GM21447 (cell line): ENCODE measurements around the gene SLC4A9.

Experiments used
- ATAC-seq: cut with Tn5 transposase; IDR thresholded peaks from one replicate; pipeline ENCODE4 v1.9.1; 2021; ENCODE audit not compliant: unreplicated experiment

Gene SLC4A9, protein sequence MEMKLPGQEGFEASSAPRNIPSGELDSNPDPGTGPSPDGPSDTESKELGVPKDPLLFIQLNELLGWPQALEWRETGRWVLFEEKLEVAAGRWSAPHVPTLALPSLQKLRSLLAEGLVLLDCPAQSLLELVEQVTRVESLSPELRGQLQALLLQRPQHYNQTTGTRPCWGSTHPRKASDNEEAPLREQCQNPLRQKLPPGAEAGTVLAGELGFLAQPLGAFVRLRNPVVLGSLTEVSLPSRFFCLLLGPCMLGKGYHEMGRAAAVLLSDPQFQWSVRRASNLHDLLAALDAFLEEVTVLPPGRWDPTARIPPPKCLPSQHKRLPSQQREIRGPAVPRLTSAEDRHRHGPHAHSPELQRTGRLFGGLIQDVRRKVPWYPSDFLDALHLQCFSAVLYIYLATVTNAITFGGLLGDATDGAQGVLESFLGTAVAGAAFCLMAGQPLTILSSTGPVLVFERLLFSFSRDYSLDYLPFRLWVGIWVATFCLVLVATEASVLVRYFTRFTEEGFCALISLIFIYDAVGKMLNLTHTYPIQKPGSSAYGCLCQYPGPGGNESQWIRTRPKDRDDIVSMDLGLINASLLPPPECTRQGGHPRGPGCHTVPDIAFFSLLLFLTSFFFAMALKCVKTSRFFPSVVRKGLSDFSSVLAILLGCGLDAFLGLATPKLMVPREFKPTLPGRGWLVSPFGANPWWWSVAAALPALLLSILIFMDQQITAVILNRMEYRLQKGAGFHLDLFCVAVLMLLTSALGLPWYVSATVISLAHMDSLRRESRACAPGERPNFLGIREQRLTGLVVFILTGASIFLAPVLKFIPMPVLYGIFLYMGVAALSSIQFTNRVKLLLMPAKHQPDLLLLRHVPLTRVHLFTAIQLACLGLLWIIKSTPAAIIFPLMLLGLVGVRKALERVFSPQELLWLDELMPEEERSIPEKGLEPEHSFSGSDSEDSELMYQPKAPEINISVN

DNA sequence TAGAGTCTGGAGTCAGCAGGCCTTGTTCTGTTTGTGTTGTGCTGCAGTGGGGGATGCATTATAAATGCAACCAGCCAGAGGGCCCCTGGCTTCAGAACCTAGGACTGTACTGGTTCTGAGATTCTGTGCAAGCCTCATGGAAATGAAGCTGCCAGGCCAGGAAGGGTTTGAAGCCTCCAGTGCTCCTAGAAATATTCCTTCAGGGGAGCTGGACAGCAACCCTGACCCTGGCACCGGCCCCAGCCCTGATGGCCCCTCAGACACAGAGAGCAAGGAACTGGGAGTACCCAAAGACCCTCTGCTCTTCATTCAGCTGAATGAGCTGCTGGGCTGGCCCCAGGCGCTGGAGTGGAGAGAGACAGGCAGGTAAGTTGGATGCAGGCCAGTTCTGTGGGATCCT, at the start of gene SLC4A9:
SLC4A9 (plus strand) TSS at position 94 of the 400 bp plus-strand sequence; CDS start at position 137, 43 bp downstream.
- no peak for ATAC-seq

DNA sequence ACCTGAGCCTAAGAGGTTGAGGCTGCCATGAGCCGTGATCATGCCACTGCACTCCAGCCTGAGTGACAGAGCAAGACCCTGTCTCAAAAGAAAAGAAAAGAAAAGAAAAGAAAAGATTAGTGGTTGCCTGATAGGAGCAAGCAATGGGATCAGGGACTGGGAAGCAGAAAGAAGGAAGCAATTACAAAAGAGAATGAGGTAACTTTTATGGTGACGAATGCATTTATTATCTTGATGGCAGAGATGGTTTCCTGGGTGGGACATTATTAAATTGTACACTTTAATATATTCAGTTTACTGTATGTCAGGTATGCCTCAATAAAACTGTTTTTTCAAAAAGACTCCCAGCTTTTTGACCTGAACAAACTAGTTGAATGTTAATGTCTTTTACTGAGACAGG, 49.6 kb upstream of the SLC4A9 start:
- no peak for ATAC-seq

DNA sequence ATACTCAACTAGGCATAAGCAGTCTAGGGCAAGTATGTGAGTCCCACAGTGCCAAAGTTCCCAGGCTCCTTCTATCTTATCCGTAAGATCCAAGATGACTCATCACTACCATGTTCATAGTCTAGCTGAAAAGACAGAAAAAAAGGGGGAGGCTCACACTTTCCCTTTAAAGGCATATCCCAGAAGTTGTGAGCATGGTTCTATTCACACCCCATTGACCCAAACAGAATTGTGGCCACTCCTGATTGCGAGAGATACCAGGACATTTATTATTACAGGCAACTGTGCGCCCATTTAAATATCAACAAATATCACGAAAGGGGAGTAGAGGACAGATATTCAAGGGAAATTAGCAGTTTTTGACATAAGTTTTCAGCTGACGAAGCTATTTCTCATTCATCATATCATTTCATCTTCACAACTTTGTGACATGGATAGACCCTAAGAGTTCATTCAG, 49.0 kb upstream of the SLC4A9 start:
- no peak for ATAC-seq

DNA sequence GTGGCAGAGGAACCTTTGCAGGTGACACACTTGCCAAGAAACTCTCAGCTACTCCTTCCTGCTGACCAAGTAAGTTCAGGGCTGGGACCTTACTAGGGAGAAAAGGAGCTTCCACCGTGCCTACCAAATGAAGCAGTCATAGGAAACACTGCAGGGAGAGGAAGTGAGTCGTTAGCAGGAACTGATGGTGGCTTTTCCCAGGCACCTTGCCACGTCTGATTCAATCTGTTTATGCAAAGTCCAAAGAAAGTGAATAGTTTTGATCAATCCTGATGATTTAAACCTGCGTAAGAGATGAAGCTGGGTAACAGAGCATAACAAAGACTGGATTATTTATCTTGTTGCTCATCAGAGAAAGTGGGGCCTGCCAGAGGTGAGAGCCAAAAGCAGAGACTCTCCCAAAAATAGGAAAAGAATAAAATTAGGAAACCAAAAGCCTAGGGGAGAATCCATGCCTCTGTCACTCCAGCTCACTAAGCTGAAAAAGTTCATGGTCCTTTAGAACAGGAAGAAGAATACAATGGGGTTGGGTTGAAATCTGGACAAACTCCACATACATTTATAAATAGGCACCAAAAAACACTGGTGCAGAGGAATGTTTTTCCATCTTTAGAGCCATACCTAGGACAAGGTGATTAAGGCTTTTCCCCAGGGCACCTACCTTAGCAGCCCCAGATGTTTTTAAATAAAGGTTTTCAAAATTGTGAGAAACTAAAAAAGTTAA, 47.8 kb upstream of the SLC4A9 start:
- no peak for ATAC-seq

DNA sequence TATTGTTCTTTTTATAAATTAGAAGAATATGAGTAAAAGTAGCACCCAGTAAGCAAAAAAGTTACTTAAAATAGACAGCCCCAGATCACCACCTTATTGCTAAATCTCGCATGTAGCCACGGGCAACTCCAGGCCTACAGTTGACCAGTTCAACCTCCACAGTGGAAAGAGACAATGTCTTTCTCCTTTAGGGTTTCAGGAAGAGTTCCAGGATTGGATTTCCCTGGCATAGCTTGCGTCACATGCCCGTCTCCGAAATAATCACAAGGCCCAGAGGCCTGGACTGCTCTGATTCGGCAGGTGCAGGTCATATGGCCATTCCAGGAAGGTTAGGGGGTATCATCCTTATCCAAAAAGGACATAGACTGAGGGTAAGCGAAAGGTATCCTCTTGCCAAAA, 47.2 kb upstream of the SLC4A9 start:
- no peak for ATAC-seq

DNA sequence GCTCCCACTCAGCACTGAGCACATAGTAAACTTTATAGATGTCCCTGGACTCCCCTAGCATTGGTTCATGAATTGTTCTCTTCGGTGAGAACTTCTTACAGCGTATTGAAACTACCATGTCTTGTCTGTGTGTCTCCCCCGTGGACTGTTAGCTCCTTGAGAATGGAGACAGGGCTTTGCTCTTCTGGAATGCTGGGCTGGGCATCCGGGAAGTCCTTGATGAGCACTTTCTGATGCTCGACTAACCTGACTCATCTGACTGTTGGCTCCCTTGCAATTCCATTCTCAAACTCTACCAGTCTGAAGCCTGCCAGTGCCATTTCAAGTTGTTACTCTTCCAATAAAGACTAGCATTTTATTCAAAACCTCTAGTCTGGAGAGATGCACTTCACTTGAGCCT, 42.1 kb upstream of the SLC4A9 start:
- no peak for ATAC-seq

DNA sequence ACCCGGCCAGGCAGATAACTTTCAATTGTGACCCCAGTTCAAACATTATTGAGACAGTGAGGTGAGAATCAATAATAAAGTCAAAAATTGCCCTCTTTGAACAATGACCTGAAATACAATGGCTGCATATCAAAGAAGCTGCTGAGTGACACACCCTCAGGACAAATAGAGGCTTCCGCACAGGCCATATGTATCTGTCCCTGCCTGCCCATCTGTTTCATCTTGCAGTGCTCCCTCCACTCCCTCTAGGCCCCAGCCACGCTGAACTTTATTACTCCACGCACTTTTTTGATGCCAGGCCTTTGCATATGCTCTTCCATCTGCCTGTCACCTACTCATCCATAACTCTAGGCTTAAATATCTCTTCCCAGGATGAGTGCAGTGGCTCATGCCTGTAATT, 41.2 kb upstream of the SLC4A9 start:
- no peak for ATAC-seq

DNA sequence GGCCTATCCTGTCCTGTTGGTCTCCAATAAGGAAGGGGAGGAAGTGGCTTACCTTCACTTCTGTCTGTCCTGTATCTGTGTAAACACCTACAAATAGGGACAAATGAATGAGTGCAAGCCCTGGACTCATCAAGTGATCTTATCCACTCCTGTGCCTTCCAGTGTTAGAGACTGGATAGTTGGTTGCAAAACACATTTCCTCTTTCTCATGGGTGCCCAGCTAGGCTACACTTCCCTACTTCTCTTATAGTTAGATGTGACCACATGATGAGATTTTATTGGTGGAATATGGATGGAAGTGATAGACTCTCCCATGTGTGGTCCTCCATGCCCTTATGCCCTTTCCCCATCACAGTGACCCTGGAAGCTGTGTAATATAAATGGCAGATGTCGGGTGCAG, 40.2 kb upstream of the SLC4A9 start:
- ATAC-seq = no peak

DNA sequence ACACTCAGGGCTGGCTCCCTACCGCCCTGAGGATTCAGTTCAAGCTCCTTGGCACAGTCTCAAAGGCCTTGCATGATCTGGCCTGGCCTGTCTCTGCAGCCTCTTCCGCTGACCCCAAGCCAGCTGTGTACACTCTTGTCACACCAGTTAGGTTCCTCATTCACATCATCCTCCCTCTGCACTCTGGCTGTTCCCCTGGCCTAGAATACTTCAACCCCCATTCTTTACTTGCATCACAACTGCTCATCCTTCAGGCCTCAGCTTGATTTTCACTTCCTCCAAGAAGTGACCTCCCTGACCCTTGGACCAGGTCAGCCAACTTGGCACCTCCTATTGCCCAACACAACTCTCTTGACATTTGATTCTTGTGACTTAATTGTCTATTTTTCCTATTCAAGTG, 38.2 kb upstream of the SLC4A9 start:
- ATAC-seq = no peak

DNA sequence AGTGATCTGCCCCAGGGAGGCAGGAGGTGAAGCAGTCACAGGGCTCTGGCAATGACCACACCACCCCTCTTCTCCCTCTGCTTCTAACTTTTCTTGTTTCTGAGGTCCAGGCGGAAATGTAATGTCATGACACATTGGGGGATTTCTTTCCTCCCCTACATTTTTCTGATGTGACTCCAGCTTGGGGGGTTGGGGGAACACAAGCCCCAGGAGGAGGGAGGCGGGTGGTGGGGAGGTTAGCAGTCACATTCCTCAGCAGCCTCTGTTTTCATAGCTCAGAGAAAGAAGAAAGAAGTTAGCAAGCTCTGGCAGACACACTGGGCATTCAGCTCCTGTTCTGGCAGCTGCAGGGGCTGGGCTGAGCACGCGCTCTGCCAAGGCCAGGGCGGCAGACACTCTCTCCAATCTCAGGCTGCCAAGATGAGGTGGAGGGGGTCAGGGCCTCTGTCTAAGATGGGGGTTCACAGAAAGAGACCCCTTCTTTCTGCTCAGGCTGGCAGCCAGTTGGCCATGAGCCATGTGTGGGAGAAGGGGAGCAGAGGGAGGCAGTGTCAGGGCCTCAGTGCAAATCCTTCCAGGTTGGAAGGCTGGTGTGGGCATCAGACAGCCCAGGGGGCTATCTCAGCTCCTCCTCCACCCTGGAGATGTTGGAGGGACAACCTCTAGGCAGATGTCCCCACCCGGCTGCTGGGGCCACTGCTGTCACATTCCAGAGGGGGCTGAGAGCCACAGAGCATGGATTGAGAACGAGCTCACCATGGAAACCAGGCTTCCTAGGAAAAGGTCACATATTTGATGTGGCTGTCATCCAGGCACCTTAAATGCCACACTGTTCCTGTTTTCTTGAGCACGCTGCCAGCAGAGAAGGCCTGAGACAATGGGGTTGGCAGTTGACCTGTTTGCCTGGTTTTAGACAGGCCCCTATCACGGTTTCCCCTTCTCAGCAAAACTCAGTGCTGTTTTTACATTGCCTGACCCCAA, 37.0 kb upstream of the SLC4A9 start:
- no peak for ATAC-seq

DNA sequence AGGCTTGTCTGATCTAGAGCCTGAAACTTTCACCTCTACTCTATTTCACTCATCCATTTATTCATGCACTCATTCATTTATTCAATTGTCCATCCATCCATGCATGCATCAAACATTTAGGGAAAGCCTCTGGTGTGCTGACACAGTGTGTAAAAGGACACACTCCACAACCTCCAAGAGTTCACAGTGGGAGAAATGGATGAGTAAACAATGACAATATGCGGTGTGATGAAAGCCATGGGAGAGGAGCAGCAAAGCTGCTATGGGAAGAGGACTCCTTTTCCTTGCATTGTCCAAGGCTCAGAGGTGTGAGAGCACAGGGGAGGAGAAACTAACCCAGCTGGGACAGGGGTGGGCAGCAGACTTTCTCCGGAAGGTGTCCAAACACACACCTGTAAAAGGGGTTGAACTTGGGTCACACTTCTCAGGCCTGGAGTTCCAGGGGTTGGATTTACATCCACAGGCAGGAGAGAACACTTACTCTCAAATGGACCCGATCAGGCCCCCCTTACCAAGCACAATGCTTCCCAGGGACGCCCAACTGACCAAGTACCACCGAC, 35.9 kb upstream of the SLC4A9 start:
- ATAC-seq = no peak

DNA sequence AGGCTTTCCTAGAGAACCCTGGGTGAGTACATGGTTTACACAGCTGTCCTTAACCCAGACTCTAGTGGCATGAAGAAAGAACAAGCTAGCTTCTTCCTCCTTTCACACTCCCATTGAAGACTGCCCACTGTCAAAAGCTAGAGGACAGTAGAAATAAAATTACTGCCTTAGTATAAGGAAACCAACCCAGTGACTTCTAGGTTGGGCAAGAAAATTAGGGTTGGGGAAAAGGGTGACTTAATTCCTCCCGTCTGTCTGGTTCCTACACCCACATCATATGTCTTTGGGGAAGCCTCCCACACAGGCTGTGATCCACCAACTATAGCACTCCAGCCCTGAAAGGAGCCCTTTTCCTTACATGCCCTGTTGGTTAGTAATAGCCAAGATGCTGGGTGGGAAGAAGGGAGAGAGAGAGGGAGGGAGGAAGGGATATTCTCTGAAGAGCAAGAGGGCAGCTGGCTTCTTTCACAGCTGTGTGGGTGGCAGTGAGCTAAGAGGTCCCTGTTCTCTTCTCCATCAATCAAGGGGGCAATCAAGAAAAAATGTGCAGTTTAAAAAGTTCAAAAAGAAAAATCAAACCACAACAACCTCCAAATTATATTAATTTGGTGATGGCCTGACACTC, 35.3 kb upstream of the SLC4A9 start:
- no peak for ATAC-seq

DNA sequence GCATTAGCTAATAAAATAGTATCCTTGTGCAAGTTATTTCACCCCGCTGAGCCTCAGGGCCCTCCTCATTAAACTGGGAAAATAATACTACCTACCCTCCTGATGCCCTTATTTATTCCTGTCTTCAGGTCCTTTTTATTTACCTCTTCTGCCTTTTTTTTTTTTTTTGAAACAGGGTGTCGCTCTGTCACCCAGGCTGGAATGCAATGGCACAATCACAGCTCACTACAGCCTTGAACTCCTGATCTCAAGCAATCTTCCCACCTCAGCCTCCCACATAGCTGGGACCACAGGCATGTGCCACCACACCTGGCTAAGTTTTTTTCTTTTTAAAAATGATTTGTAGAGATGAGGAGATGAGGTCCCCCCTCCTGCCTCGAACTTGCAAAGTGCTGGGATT, 34.5 kb upstream of the SLC4A9 start:
- no peak for ATAC-seq

DNA sequence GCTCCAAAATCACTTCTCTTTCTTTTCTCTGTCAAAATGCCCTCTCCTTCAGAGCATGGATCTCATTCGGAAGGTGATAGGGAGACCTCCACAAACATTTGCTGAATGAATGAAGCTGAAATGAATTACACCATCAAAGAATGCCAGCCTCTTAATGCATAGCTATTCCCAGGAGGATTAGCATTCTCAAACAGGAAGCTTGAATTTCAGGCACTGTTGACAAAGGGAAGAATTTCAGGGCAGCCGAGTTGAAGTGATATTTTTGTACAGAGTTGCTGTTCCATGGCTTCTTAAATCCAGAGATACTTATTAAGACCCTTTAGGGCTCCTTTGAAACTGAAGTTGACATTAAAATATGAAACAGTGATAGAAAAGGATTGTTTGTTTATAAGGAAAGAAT, 32.4 kb upstream of the SLC4A9 start:
- no peak for ATAC-seq

DNA sequence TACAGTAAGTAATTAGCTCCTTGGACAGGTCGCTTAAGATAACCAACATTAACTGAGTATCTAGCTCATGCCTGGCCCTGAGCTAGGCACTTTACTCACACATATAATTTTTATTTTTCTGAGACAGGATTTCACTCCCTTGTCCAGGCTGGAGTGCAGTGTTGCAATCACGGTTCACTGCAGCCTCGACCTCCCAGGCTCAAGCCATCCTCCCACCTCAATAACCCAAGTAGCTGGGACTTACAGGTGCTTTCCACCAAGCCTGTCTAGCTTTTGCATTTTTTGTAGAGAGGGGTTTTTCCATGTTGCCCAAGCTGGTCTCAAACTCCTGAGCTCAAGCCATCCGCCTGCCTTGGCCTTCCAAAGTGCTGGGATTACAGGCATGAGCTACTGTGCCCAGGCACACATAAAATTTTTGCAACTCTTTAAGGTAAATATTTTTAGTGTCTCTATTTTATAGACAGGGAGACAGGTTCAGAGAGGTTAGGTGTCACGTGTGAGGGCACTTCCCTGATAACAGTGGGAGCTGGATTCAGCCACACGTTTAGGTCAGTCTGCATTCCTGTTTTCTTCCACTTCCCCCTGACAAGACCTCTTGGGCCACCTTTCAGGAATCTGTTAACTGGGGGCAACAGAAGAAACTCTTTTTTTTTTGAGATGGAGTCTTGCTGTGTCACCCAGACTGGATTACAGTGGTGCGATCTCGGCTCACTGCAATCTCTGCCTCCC, 31.8 kb upstream of the SLC4A9 start:
- no peak for ATAC-seq

DNA sequence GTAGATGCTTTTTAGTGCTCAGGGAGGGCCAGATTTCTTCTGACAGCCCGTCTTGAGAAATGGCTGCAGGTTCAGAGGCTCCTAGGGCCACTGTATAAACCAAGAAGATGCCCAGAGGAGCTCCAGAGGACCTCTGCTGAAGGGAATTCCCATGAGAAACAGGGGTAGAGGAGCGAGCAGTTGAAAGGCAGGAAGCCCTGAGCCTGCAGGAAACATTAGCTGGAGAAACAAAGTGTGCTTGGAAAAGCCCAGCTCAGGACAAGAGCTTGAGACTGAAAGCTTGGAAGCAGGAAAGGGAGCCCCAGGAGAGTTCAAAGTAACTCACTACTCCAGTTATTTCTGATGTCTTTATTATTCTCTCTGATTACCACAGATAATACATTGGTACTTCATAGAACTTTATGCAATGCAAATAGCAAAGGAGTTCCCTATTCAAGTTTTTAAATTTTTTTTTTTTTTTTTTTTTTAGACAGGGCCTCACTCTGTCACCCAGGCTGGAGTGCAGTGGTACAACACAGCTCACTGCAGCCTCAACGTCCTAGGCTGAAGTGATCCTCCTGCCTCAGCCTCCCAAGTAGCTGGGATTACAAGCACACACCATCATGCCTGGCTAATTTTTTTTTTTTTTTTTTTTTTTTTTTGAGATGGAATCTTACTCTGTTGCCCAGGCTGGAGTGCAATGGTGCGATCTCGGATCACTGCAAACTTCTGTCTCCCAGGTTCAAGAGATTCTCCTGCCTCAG, 30.1 kb upstream of the SLC4A9 start:
- no peak for ATAC-seq

DNA sequence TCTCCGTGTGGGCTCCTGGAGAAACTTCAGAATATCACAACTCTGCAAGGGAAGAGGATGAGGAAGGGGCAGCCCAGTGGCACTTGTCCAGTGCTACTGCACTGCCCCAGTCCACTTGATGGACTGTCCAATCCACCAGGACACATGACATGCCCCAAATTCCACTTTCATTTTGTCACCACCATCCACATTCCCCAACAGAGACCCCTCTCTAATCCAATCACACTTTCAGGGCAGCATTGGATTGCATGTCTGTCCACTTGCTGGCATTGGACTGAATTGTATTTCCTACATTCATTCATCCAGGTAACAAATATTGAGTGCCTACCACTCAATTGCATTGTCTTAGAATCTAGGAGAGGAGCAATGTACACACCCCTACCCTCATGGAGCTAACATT, 28.4 kb upstream of the SLC4A9 start:
- no peak for ATAC-seq

DNA sequence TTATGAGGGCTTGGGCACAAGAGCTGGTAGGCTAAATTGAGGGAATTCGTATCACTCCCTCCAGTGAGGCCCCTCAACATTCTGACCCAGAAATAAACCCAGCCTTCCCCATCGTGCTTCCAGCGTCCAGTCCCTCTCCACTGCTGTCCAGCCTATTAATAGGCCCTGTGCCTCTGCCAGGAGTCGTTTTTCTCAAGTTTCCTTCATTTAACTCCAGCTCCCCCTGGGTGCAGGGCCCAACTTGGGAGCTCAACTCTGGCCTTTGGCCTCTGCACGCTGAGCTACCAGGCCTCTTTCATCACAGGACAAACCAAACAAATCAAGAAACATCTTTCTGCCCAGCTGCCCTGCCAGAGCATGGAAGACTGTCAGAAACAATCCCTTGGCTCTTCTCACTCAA, 23.6 kb upstream of the SLC4A9 start:
- ATAC-seq = no peak
